ENCODE measurements around the gene DAPK1. TPM values are rescaled to one million over a fixed set of nuclear protein-coding genes. Genes with fewer than 3 reads are reported as not detected.

DAPK1 gene
- polyA plus RNA-seq, 2 of the 4 experiments (the other 2 are of a cell fraction), result 55.2 to 67.2 TPM

GRCh38 chr9:87587356-87587745 lies 89.7 kb downstream of the DAPK1 start:
- 92% methylated on average over 6 of the region's 6 CpGs for WGBS (ENCODE audit: missing lambda C conversion rate)
- POLR2A ChIA-PET, result no interaction called here
- FAIRE-seq (no peak), ATAC-seq (no peak), DNase-seq (ENCODE audit: low read depth in 1 of 2, low spot score in 1 of 2) (no peak)
- Histone ChIP-seq H3K9me3 (no peaks in the 10 kb centered on the region), H3K4me1 (peaks cover 21% of the 10 kb centered on the region), H3K4me3 (no peak overlapping the region), H3K27ac (no peak overlapping the region), H3K4me2 (no peak overlapping the region)
- TF ChIP-seq ELK1 (IDR thresholded peaks at IDR 0.05; ENCODE audit: low read depth, low read length) (no peak), HOXB13 (CRISPR knock-in tag; IDR thresholded peaks at IDR 0.05; ENCODE audit: low read depth) (no peak), ZNF302 (CRISPR knock-in tag; IDR thresholded peaks at IDR 0.05) (no peak)
- CTCF ChIA-PET, result interaction anchor here (1.0 to 1.5 kb wide), 2 partner anchors 18 to 38 kb away, joined by 3 read pairs; no protein-coding TSS in a partner anchor

GRCh38 chr9:87587864-87588263 lies 90.2 kb downstream of the DAPK1 start:
- WGBS (ENCODE audit: missing lambda C conversion rate), result 82% methylated on average over 2 of the region's 2 CpGs
- H3K4me2 ChIP-seq, result no peak overlapping the region
- no peaks in the 10 kb centered on the region for H3K9me3 ChIP-seq
- H3K4me1 ChIP-seq, result peaks cover 21% of the 10 kb centered on the region
- ChIA-PET POLR2A (no interaction called here), CTCF (interaction anchor here (0.9 to 1.5 kb wide), 3 partner anchors 11 to 38 kb away, joined by 3 read pairs; no protein-coding TSS in a partner anchor)
- H3K4me3 ChIP-seq, result no peak overlapping the region
- ATAC-seq, result no peak
- no peak for DNase-seq (ENCODE audit: low read depth in 1 of 2, low spot score in 1 of 2)
- TF ChIP-seq RARB (CRISPR knock-in tag; IDR thresholded peaks at IDR 0.05) (no peak), HMGXB4 (CRISPR knock-in tag; IDR thresholded peaks at IDR 0.05; ENCODE audit: borderline replicate concordance) (no peak), ESRRA (IDR thresholded peaks at IDR 0.05; ENCODE audit: borderline replicate concordance, low read length) (no peak), PHF8 (IDR thresholded peaks at IDR 0.05; ENCODE audit: borderline replicate concordance, low read depth) (no peak), CBX2 (IDR thresholded peaks at IDR 0.05; ENCODE audit: borderline replicate concordance, low read depth) (no peak), RAD21 (conservative IDR thresholded peaks at IDR 0.05 in 1 of 2, IDR thresholded peaks at IDR 0.05 in 1 of 2) (no peak), TFCP2L1 (CRISPR knock-in tag; IDR thresholded peaks at IDR 0.05) (no peak), ZSCAN20 (CRISPR knock-in tag; IDR thresholded peaks at IDR 0.05) (no peak)
- TF ChIP-seq, protein P1, sequence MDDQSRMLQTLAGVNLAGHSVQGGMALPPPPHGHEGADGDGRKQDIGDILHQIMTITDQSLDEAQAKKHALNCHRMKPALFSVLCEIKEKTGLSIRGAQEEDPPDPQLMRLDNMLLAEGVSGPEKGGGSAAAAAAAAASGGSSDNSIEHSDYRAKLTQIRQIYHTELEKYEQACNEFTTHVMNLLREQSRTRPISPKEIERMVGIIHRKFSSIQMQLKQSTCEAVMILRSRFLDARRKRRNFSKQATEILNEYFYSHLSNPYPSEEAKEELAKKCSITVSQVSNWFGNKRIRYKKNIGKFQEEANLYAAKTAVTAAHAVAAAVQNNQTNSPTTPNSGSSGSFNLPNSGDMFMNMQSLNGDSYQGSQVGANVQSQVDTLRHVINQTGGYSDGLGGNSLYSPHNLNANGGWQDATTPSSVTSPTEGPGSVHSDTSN (IDR thresholded peaks at IDR 0.05), result no peak
- FAIRE-seq, result no peak
- no peak overlapping the region for H3K27ac ChIP-seq

GRCh38 chr9:87588339-87588738 lies 90.7 kb downstream of the DAPK1 start:
- Histone ChIP-seq H3K4me1 (peaks cover 21% of the 10 kb centered on the region), H3K9me3 (no peaks in the 10 kb centered on the region), H3K4me2 (no peak overlapping the region), H3K4me3 (no peak overlapping the region), H3K27ac (no peak overlapping the region)
- DNase-seq (ENCODE audit: low read depth in 1 of 2, low spot score in 1 of 2), result no peak
- TF ChIP-seq NR3C1 (IDR thresholded peaks at IDR 0.05) (no peak), RCOR1 (IDR thresholded peaks at IDR 0.05; ENCODE audit: low read depth, low read length) (no peak), ZNF302 (CRISPR knock-in tag; IDR thresholded peaks at IDR 0.05) (no peak), CEBPB (IDR thresholded peaks at IDR 0.05) (no peak), KDM1A (IDR thresholded peaks at IDR 0.05; ENCODE audit: low read depth) (no peak), HOXB5 (CRISPR knock-in tag; IDR thresholded peaks at IDR 0.05) (no peak), CHD4 (IDR thresholded peaks at IDR 0.05; ENCODE audit: borderline replicate concordance) (no peak), PHF8 (IDR thresholded peaks at IDR 0.05; ENCODE audit: borderline replicate concordance, low read depth) (no peak)
- TF ChIP-seq, protein P1 (IDR thresholded peaks at IDR 0.05), result no peak
- ATAC-seq, result no peak
- ChIA-PET CTCF (interaction anchor here (0.6 to 1.0 kb wide), 3 partner anchors 11 to 248 kb away, joined by 3 read pairs; no protein-coding TSS in a partner anchor), POLR2A (interaction anchor here (0.6 kb wide), 1 partner anchor 854 kb away, joined by 3 read pairs; no protein-coding TSS in a partner anchor)
- peak; percentile 7 for FAIRE-seq

Data from A549 (cell line).